Endodermal cell (in vitro differentiated cells): Measurements from ENCODE around the gene ZNF618. TPM values are rescaled to one million over a fixed set of nuclear protein-coding genes. Genes with fewer than 3 reads are reported as not detected.

Source experiments
- DNase-seq: peaks from one replicate; pipeline ENCODE4 v3.0.0-alpha.2; 2017
- H3K27ac ChIP-seq: 2 replicates; pipeline ENCODE4 v1.5.1; 2013; ENCODE audit warnings: mild to moderate bottlenecking, low read depth, low read length, moderate library complexity
- H3K27me3 ChIP-seq: 2 replicates; pipeline ENCODE4 v1.6.1; 2013; ENCODE audit warnings: mild to moderate bottlenecking, low read length, moderate library complexity; ENCODE audit not compliant: insufficient read depth, control insufficient read depth, poor library complexity, severe bottlenecking
- H3K36me3 ChIP-seq: 2 replicates; pipeline ENCODE4 v1.7.0; 2013; ENCODE audit warnings: mild to moderate bottlenecking, low read length, moderate library complexity; ENCODE audit not compliant: control insufficient read depth, insufficient read depth
- H3K4me1 ChIP-seq: one replicate; pipeline ENCODE4 v1.7.0; 2013; ENCODE audit warnings: low read length; ENCODE audit not compliant: control insufficient read depth, insufficient read depth
- H3K4me3 ChIP-seq: 2 replicates; pipeline ENCODE4 v1.5.1; 2013; ENCODE audit warnings: mild to moderate bottlenecking, low read length, moderate library complexity
- H3K9ac ChIP-seq: 2 replicates; pipeline ENCODE4 v1.6.1; 2013; ENCODE audit warnings: mild to moderate bottlenecking, low read length, moderate library complexity; ENCODE audit not compliant: poor library complexity, severe bottlenecking; ENCODE audit errors: extremely low read depth
- H3K9me3 ChIP-seq: 2 replicates; pipeline ENCODE4 v1.6.1; 2013; ENCODE audit warnings: mild to moderate bottlenecking, low read length, moderate library complexity; ENCODE audit not compliant: control insufficient read depth
- H3K27ac Mint-ChIP-seq: 2 replicates; pipeline ENCODE4 v1.8.0; 2020; ENCODE audit warnings: mixed read lengths
- H3K27me3 Mint-ChIP-seq: 2 replicates; pipeline ENCODE4 v1.8.0; 2021; ENCODE audit warnings: mild to moderate bottlenecking, mixed read lengths; ENCODE audit not compliant: insufficient read depth
- H3K36me3 Mint-ChIP-seq: 2 replicates; pipeline ENCODE4 v1.8.0; 2020; ENCODE audit warnings: low read depth, mixed read lengths
- H3K4me1 Mint-ChIP-seq: 2 replicates; pipeline ENCODE4 v1.8.0; 2020; ENCODE audit warnings: mixed read lengths
- H3K4me3 Mint-ChIP-seq: 2 replicates; pipeline ENCODE4 v1.8.0; 2020; ENCODE audit warnings: mild to moderate bottlenecking, moderate library complexity, mixed read lengths
- H3K9me3 Mint-ChIP-seq: 2 replicates; pipeline ENCODE4 v1.8.0; 2020; ENCODE audit warnings: mild to moderate bottlenecking, mixed read lengths
- CTCF ChIP-seq: fragments of 200-600 bp; sonication (generic); conservative IDR thresholded peaks from 2 replicates; pipeline ENCODE4 v1.5.0; 2021; ENCODE audit warnings: antibody characterized with exemption, mild to moderate bottlenecking
- WGBS, 2 experiments: methylation state at CpG; one replicate each; pipeline versions ENCODE4 v1.1.5 to v1.1.7; 2013; ENCODE audit warnings: missing lambda C conversion rate in 2 of 2, mixed read lengths in 1 of 2; ENCODE audit not compliant: insufficient coverage in 1 of 2, insufficient read length in 1 of 2; 5-methylcytosine and 5-hydroxymethylcytosine counted together
- total RNA-seq, 2 donors: library from RNA; stranded (reverse); fragmentation: NEBNext Ultra II Directional in 1 of 2; extraction: Animal tissue kit (Norgen Biotek cat#: 25700) in 1 of 2; gene quantifications; 2 replicates in 1 of 2; 3 replicates in 1 of 2; pipeline ENCODE4 v1.2.1, GENCODE V29; 2021

The ZNF618 gene
- total RNA-seq, 2 donors from 2014 or later: 34.5 to 37.5 TPM

DNA sequence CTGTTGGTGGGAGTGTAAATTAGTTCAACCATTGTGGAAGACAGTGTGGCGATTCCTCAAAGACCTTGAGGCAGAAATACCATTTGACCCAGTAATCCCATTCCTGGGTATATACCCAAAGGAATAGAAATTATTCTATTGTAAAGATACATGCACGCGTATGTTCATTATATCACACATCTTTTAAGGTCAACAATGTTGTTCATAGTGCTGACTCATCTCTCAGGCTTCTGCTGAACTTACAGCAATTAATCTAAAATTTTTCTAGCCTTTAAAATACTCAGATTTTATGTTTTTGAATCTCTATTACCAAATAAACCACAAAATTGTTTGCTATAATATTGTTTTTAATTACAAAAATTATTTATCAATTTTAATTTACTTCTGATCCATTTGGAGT, 38.8 kb upstream of the ZNF618 start:
- Histone ChIP-seq H3K9me3 (peaks cover 15% of the 10 kb centered on the region), H3K36me3 (no peaks in the 10 kb centered on the region), H3K4me3 (no peak overlapping the region), H3K27ac (no peak overlapping the region), H3K27me3 (no peaks in the 10 kb centered on the region), H3K4me1 (no peaks in the 10 kb centered on the region), H3K9ac (no peak overlapping the region)
- 92 to 100% methylated on average over 3 of the region's 3 CpGs for WGBS, 2 experiments
- peaks cover 20% of the 10 kb centered on the region for H3K9me3 Mint-ChIP-seq
- H3K4me3 Mint-ChIP-seq: no peak overlapping the region
- no peak for DNase-seq
- H3K27me3 Mint-ChIP-seq: no peaks in the 10 kb centered on the region
- no peak overlapping the region for H3K27ac Mint-ChIP-seq
- no peak for TF ChIP-seq CTCF
- H3K36me3 Mint-ChIP-seq: no peaks in the 10 kb centered on the region
- no peaks in the 10 kb centered on the region for H3K4me1 Mint-ChIP-seq

GRCh38 chr9:113842086-113842485, 34.0 kb upstream of the ZNF618 start:
- no peak overlapping the region for H3K4me3 ChIP-seq
- no peaks in the 10 kb centered on the region for H3K27me3 ChIP-seq
- 88% methylated on average over 1 of the region's 3 CpGs; no CpG with 5 or more reads in 1 of the 2 experiments for WGBS, 2 experiments
- Mint-ChIP-seq H3K27me3 (peaks cover 14% of the 10 kb centered on the region), H3K4me1 (no peaks in the 10 kb centered on the region), H3K4me3 (no peak overlapping the region), H3K9me3 (peaks cover 6% of the 10 kb centered on the region), H3K27ac (no peak overlapping the region), H3K36me3 (no peaks in the 10 kb centered on the region)
- H3K27ac ChIP-seq: no peak overlapping the region
- H3K9me3 ChIP-seq: peaks cover 7% of the 10 kb centered on the region
- no peak for DNase-seq
- TF ChIP-seq CTCF: no peak
- H3K9ac ChIP-seq: no peak overlapping the region
- H3K4me1 ChIP-seq: no peaks in the 10 kb centered on the region
- H3K36me3 ChIP-seq: no peaks in the 10 kb centered on the region

DNA sequence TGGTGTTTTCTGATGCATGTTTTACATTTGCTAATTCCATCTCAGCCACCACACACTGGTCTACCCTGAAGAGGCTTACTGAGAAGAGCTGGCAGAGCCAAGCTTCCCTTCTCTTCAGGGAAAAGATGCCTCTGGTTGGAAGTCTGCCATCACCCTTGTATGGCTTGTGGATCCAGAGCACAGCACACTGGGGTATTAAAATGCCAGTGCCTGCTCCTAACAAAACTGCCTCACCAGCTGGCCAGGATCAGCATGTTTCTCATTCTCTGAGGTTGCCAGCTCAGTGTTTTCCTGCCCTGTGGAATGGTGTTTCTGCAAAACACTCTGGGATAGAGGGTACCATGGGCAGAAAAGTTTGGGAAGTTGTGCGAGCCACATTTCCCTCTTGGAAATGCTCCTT, 31.6 kb upstream of the ZNF618 start:
- no peak for DNase-seq
- no peak overlapping the region for H3K27ac Mint-ChIP-seq
- Histone ChIP-seq H3K9ac (no peak overlapping the region), H3K27me3 (no peaks in the 10 kb centered on the region), H3K9me3 (peaks cover 7% of the 10 kb centered on the region), H3K4me1 (no peaks in the 10 kb centered on the region), H3K4me3 (no peak overlapping the region), H3K27ac (no peak overlapping the region), H3K36me3 (no peaks in the 10 kb centered on the region)
- H3K9me3 Mint-ChIP-seq: peaks cover 6% of the 10 kb centered on the region
- WGBS, 2 experiments: 91% methylated on average over 1 of the region's 1 CpG; no CpG with 5 or more reads in 1 of the 2 experiments
- no peak for TF ChIP-seq CTCF
- H3K27me3 Mint-ChIP-seq: peaks cover 14% of the 10 kb centered on the region
- H3K4me1 Mint-ChIP-seq: no peaks in the 10 kb centered on the region
- H3K36me3 Mint-ChIP-seq: no peaks in the 10 kb centered on the region
- no peak overlapping the region for H3K4me3 Mint-ChIP-seq
